ENCODE data around the gene ABCB1.
A peak's percentile ranks its signal among the peaks of the same experiment; 100 is the strongest.

ABCB1 gene

GRCh38 chr7:87552351-87552900, 48.3 kb downstream of the ABCB1 start:
- TF ChIP-seq CTCF (IDR thresholded peaks at IDR 0.05; ENCODE audit: low read depth, low read length) = no peak
- DNase-seq (ENCODE audit: low read depth, low spot score) = no peak
- H3K4me3 ChIP-seq (ENCODE audit: low read depth, low read length) = no peak overlapping the region
- in situ Hi-C loops (cut with HindIII; ENCODE audit: low sequenced_read_pairs) = no loop called here

GRCh38 chr7:87548123-87548919, 52.4 kb downstream of the ABCB1 start:
- in situ Hi-C loops (cut with HindIII; ENCODE audit: low sequenced_read_pairs) = no loop called here
- no peak for DNase-seq (ENCODE audit: low read depth, low spot score)
- no peak for TF ChIP-seq CTCF (IDR thresholded peaks at IDR 0.05; ENCODE audit: low read depth, low read length)
- no peak overlapping the region for H3K4me3 ChIP-seq (ENCODE audit: low read depth, low read length)

- no peak for TF ChIP-seq CTCF (IDR thresholded peaks at IDR 0.05; ENCODE audit: low read depth, low read length)
- in situ Hi-C loops (cut with HindIII; ENCODE audit: low sequenced_read_pairs) = no loop called here
- DNase-seq (ENCODE audit: low read depth, low spot score) = no peak
- H3K4me3 ChIP-seq (ENCODE audit: low read depth, low read length) = no peak overlapping the region
Measured at GRCh38 chr7:87545760-87546159, 54.9 kb downstream of the ABCB1 start.

GRCh38 chr7:87543623-87544022, 57.1 kb downstream of the ABCB1 start:
- TF ChIP-seq CTCF (IDR thresholded peaks at IDR 0.05; ENCODE audit: low read depth, low read length) = no peak
- in situ Hi-C loops (cut with HindIII; ENCODE audit: low sequenced_read_pairs) = no loop called here
- H3K4me3 ChIP-seq (ENCODE audit: low read depth, low read length) = no peak overlapping the region
- peak; percentile 0 for DNase-seq (ENCODE audit: low read depth, low spot score)

GRCh38 chr7:87541648-87542047, 59.0 kb downstream of the ABCB1 start:
- no peak for DNase-seq (ENCODE audit: low read depth, low spot score)
- in situ Hi-C loops (cut with HindIII; ENCODE audit: low sequenced_read_pairs) = no loop called here
- no peak overlapping the region for H3K4me3 ChIP-seq (ENCODE audit: low read depth, low read length)
- TF ChIP-seq CTCF (IDR thresholded peaks at IDR 0.05; ENCODE audit: low read depth, low read length) = no peak

GRCh38 chr7:87538052-87538451, 62.6 kb downstream of the ABCB1 start:
- no peak for TF ChIP-seq CTCF (IDR thresholded peaks at IDR 0.05; ENCODE audit: low read depth, low read length)
- in situ Hi-C loops (cut with HindIII; ENCODE audit: low sequenced_read_pairs) = no loop called here
- DNase-seq (ENCODE audit: low read depth, low spot score) = no peak
- H3K4me3 ChIP-seq (ENCODE audit: low read depth, low read length) = no peak overlapping the region

All from astrocyte of the spinal cord (primary cell).